ENCODE data around the gene RLN3. TPM values are rescaled to one million over a fixed set of nuclear protein-coding genes. Genes with fewer than 3 reads are reported as not detected.

The RLN3 gene
- polyA plus RNA-seq, 1 donor (not counting 4 experiments of a cell fraction or from before 2014, with no cell fraction given) = not detected

- peak; percentile 31 for TF ChIP-seq EZH2 (IDR thresholded peaks at IDR 0.05; ENCODE audit: low read length)
- no peak for TF ChIP-seq CTCF (optimal IDR thresholded peaks at IDR 0.05 in 1 of 3, IDR thresholded peaks at IDR 0.05 in 1 of 3, conservative IDR thresholded peaks at IDR 0.05 in 1 of 3; ENCODE audit: extremely low read depth in 1 of 3, insufficient read depth in 2 of 3, low read length in 3 of 3)
- peak within 1 kb of the TSS; percentile 74 for H3K9ac ChIP-seq (ENCODE audit: control insufficient read depth, extremely low read depth, insufficient read depth, low read length)
- H3K4me2 ChIP-seq (ENCODE audit: control insufficient read depth, extremely low read depth, insufficient read depth, low read depth, low read length) = peak within 1 kb of the TSS; percentile 91
- peaks cover 1% of the 10 kb centered on the region for H3K79me2 ChIP-seq (ENCODE audit: control insufficient read depth, insufficient read depth, low read length)
- H3K36me3 ChIP-seq (ENCODE audit: control insufficient read depth in 2 of 2, extremely low read depth in 1 of 2, insufficient read depth in 2 of 2, low read length in 2 of 2) = no peaks in the 10 kb centered on the region
- dilution Hi-C loops (cut with MboI; ENCODE audit: extremely low pct_ligation_motif_present, low sequenced_read_pairs) = no loop called here
- no peaks in the 10 kb centered on the region for H4K20me1 ChIP-seq (ENCODE audit: control insufficient read depth, extremely low read depth, insufficient read depth, low read length)
- no peaks in the 10 kb centered on the region for H3K9me1 ChIP-seq (ENCODE audit: control insufficient read depth, extremely low read depth, insufficient read depth, low read length)
- FAIRE-seq = no peak
- peaks cover 23% of the 10 kb centered on the region for H3K27me3 ChIP-seq (ENCODE audit: control insufficient read depth, extremely low read depth, insufficient read depth, low read length)
- peak within 1 kb of the TSS; percentile 88 for H2AFZ ChIP-seq (ENCODE audit: control insufficient read depth, low read length)
- peak within 1 kb of the TSS; percentile 61 to 98 (median 87) for H3K4me3 ChIP-seq (ENCODE audit: control insufficient read depth in 2 of 3, extremely low read depth in 1 of 3, insufficient read depth in 2 of 3, low read depth in 1 of 3, low read length in 3 of 3)
- no peaks in the 10 kb centered on the region for H3K9me3 ChIP-seq (ENCODE audit: control insufficient read depth, low read depth, low read length)
- H3K4me1 ChIP-seq (ENCODE audit: control insufficient read depth, extremely low read depth, insufficient read depth, low read length) = peaks cover 24% of the 10 kb centered on the region
- no peak for DNase-seq (ENCODE audit: low read depth, low spot score)
- no peak within 1 kb of the TSS for H3K27ac ChIP-seq (ENCODE audit: control insufficient read depth, insufficient read depth, low read length)
These were observed 44.8 kb downstream of the RLN3 start, which contains the start of gene MISP3 for GRCh38 chr19:14072535-14073260. Gene MISP3, plus strand, starts transcription at chr19:14072786. Its CDS starts 524 bp downstream, at chr19:14073310.

- Histone ChIP-seq H3K4me2 (ENCODE audit: control insufficient read depth, extremely low read depth, insufficient read depth, low read depth, low read length) (peak overlapping the region; percentile 91), H3K36me3 (ENCODE audit: control insufficient read depth in 2 of 2, extremely low read depth in 1 of 2, insufficient read depth in 2 of 2, low read length in 2 of 2) (no peaks in the 10 kb centered on the region), H3K4me3 (ENCODE audit: control insufficient read depth in 2 of 3, extremely low read depth in 1 of 3, insufficient read depth in 2 of 3, low read depth in 1 of 3, low read length in 3 of 3) (peak overlapping the region; percentile 61 to 98 (median 87)), H3K27ac (ENCODE audit: control insufficient read depth, insufficient read depth, low read length) (peak overlapping the region; percentile 31), H3K79me2 (ENCODE audit: control insufficient read depth, insufficient read depth, low read length) (peaks cover 1% of the 10 kb centered on the region), H3K27me3 (ENCODE audit: control insufficient read depth, extremely low read depth, insufficient read depth, low read length) (peaks cover 23% of the 10 kb centered on the region), H4K20me1 (ENCODE audit: control insufficient read depth, extremely low read depth, insufficient read depth, low read length) (no peaks in the 10 kb centered on the region), H3K9me1 (ENCODE audit: control insufficient read depth, extremely low read depth, insufficient read depth, low read length) (no peaks in the 10 kb centered on the region), H3K9ac (ENCODE audit: control insufficient read depth, extremely low read depth, insufficient read depth, low read length) (peak overlapping the region; percentile 74), H3K9me3 (ENCODE audit: control insufficient read depth, low read depth, low read length) (no peaks in the 10 kb centered on the region), H3K4me1 (ENCODE audit: control insufficient read depth, extremely low read depth, insufficient read depth, low read length) (peaks cover 24% of the 10 kb centered on the region), H2AFZ (ENCODE audit: control insufficient read depth, low read length) (peak overlapping the region; percentile 88)
- TF ChIP-seq EZH2 (IDR thresholded peaks at IDR 0.05; ENCODE audit: low read length) = no peak
- TF ChIP-seq CTCF (optimal IDR thresholded peaks at IDR 0.05 in 1 of 3, IDR thresholded peaks at IDR 0.05 in 1 of 3, conservative IDR thresholded peaks at IDR 0.05 in 1 of 3; ENCODE audit: extremely low read depth in 1 of 3, insufficient read depth in 2 of 3, low read length in 3 of 3) = peak in 2 of 3 experiments; percentile 23 to 68
- dilution Hi-C loops (cut with MboI; ENCODE audit: extremely low pct_ligation_motif_present, low sequenced_read_pairs) = no loop called here
- FAIRE-seq (no peak), DNase-seq (ENCODE audit: low read depth, low spot score) (no peak)
These were observed 45.4 kb downstream of the RLN3 start for GRCh38 chr19:14073261-14073924.

Measured in keratinocyte (primary cell).